ENCODE measurements around the gene CRYBG2.

The CRYBG2 gene

GRCh38 chr1:26277261-26277661 is 76.7 kb downstream of the CRYBG2 start:
- no peak overlapping the region for H3K4me3 ChIP-seq (ENCODE audit: low read length in 2 of 2)
- no peak overlapping the region for H3K9ac ChIP-seq (ENCODE audit: low read length in 2 of 2)
- H3K4me1 ChIP-seq (ENCODE audit: control insufficient read depth, insufficient read depth, low read length): peaks cover 58% of the 10 kb centered on the region
- peaks cover 0 to 2% of the 10 kb centered on the region in 2 donors for H3K36me3 ChIP-seq (ENCODE audit: control insufficient read depth in 2 of 2, insufficient read depth in 2 of 2, low read length in 2 of 2)
- H3K9me3 ChIP-seq (ENCODE audit: control insufficient read depth in 2 of 2, low read length in 2 of 2): no peaks in the 10 kb centered on the region
- H3K27ac ChIP-seq (ENCODE audit: low read length): peak overlapping the region; percentile 37
- H3K27me3 ChIP-seq (ENCODE audit: control insufficient read depth in 1 of 2, insufficient read depth in 2 of 2, low read length in 2 of 2): no peaks in the 10 kb centered on the region

GRCh38 chr1:26276432-26276838 is 77.5 kb downstream of the CRYBG2 start:
- peak overlapping the region in 1 of 2 donors; percentile 47 for H3K9ac ChIP-seq (ENCODE audit: low read length in 2 of 2)
- H3K4me3 ChIP-seq (ENCODE audit: low read length in 2 of 2): peak overlapping the region in 1 of 2 donors; percentile 15
- peak overlapping the region; percentile 73 for H3K27ac ChIP-seq (ENCODE audit: low read length)
- peaks cover 51% of the 10 kb centered on the region for H3K4me1 ChIP-seq (ENCODE audit: control insufficient read depth, insufficient read depth, low read length)
- peaks cover 0 to 7% of the 10 kb centered on the region in 2 donors for H3K36me3 ChIP-seq (ENCODE audit: control insufficient read depth in 2 of 2, insufficient read depth in 2 of 2, low read length in 2 of 2)
- H3K9me3 ChIP-seq (ENCODE audit: control insufficient read depth in 2 of 2, low read length in 2 of 2): no peaks in the 10 kb centered on the region
- no peaks in the 10 kb centered on the region for H3K27me3 ChIP-seq (ENCODE audit: control insufficient read depth in 1 of 2, insufficient read depth in 2 of 2, low read length in 2 of 2)

- Histone ChIP-seq H3K27ac (ENCODE audit: low read length) (peak overlapping the region; percentile 73), H3K27me3 (ENCODE audit: control insufficient read depth in 1 of 2, insufficient read depth in 2 of 2, low read length in 2 of 2) (no peaks in the 10 kb centered on the region), H3K4me3 (ENCODE audit: low read length in 2 of 2) (peak overlapping the region in 1 of 2 donors; percentile 40), H3K36me3 (ENCODE audit: control insufficient read depth in 2 of 2, insufficient read depth in 2 of 2, low read length in 2 of 2) (peaks cover 0 to 9% of the 10 kb centered on the region in 2 donors), H3K9ac (ENCODE audit: low read length in 2 of 2) (peak overlapping the region; percentile 19 to 47), H3K4me1 (ENCODE audit: control insufficient read depth, insufficient read depth, low read length) (peaks cover 45% of the 10 kb centered on the region), H3K9me3 (ENCODE audit: control insufficient read depth in 2 of 2, low read length in 2 of 2) (no peaks in the 10 kb centered on the region)
Measured at GRCh38 chr1:26275580-26276431, 78.1 kb downstream of the CRYBG2 start.

- Histone ChIP-seq H3K36me3 (ENCODE audit: control insufficient read depth in 2 of 2, insufficient read depth in 2 of 2, low read length in 2 of 2) (peaks cover 0 to 10% of the 10 kb centered on the region in 2 donors), H3K4me3 (ENCODE audit: low read length in 2 of 2) (no peak overlapping the region), H3K9ac (ENCODE audit: low read length in 2 of 2) (no peak overlapping the region), H3K4me1 (ENCODE audit: control insufficient read depth, insufficient read depth, low read length) (peaks cover 36% of the 10 kb centered on the region), H3K27ac (ENCODE audit: low read length) (no peak overlapping the region), H3K27me3 (ENCODE audit: control insufficient read depth in 1 of 2, insufficient read depth in 2 of 2, low read length in 2 of 2) (no peaks in the 10 kb centered on the region), H3K9me3 (ENCODE audit: control insufficient read depth in 2 of 2, low read length in 2 of 2) (no peaks in the 10 kb centered on the region)
Measured at GRCh38 chr1:26274801-26275425, 79.0 kb downstream of the CRYBG2 start.
